ENCODE results near the gene SPRR2E. TPM values are rescaled to one million over a fixed set of nuclear protein-coding genes. Genes with fewer than 3 reads are reported as not detected.
"Not testable (repeated sequence)": the region's sequence is repeated elsewhere in the genome, so short reads cannot be mapped to it uniquely, and the experiment has no call there.

SPRR2E gene
- polyA plus RNA-seq, 1 of the 3 experiments (the other 2 are of a cell fraction), result not detected

- TF ChIP-seq PBX3 (IDR thresholded peaks at IDR 0.05), result no peak
- TF ChIP-seq POLR2AphosphoS5 (IDR thresholded peaks at IDR 0.05; ENCODE audit: low read depth, low read length), result no peak
- TF ChIP-seq GABPA (IDR thresholded peaks at IDR 0.05; ENCODE audit: low read depth), result no peak
- TF ChIP-seq, protein P1, sequence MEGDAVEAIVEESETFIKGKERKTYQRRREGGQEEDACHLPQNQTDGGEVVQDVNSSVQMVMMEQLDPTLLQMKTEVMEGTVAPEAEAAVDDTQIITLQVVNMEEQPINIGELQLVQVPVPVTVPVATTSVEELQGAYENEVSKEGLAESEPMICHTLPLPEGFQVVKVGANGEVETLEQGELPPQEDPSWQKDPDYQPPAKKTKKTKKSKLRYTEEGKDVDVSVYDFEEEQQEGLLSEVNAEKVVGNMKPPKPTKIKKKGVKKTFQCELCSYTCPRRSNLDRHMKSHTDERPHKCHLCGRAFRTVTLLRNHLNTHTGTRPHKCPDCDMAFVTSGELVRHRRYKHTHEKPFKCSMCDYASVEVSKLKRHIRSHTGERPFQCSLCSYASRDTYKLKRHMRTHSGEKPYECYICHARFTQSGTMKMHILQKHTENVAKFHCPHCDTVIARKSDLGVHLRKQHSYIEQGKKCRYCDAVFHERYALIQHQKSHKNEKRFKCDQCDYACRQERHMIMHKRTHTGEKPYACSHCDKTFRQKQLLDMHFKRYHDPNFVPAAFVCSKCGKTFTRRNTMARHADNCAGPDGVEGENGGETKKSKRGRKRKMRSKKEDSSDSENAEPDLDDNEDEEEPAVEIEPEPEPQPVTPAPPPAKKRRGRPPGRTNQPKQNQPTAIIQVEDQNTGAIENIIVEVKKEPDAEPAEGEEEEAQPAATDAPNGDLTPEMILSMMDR (IDR thresholded peaks at IDR 0.05), result no peak
- TF ChIP-seq TAF1 (IDR thresholded peaks at IDR 0.05; ENCODE audit: borderline replicate concordance, low read depth, low read length), result no peak
Observed at GRCh38 chr1:153127296-153127695, 33.0 kb upstream of the SPRR2E start (continued).

DNA sequence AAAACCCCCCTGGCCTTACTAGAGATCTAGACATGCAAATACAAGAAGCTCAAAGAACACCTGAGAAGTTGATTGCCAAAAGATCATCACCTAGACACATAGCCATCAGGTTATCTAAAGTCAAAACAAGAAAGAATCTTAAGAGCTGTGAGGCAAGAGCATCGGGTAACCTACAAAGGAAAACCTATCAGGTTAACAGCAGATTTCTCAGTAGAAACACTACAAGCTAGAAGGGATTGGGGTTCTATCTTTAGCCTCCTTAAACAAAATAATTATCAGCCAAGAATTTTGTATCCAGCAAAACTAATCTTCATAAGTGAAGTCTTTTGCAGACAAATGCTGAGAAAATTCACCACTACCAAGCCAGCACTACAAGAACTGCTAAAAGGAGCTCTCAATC, 31.2 kb upstream of the SPRR2E start:
- 0 out of 2 replicates have a peak, but pooled peaks cover 2% of the 10 kb centered on the region for H3K9me2 ChIP-seq

GRCh38 chr1:153123793-153124192, 29.5 kb upstream of the SPRR2E start:
- H3K79me2 ChIP-seq (ENCODE audit: insufficient read depth); H4K20me1 ChIP-seq (ENCODE audit: insufficient read depth); H3K9me2 ChIP-seq; H3K9me3 ChIP-seq; POLR2A ChIA-PET; H3K4me3 ChIP-seq (ENCODE audit: low read depth in 2 of 2, low read length in 1 of 2); H3K36me3 ChIP-seq (replicated peaks in 1 of 2; ENCODE audit: control insufficient read depth in 1 of 2, insufficient read depth in 2 of 2, low read length in 1 of 2); CTCF ChIA-PET; H3K27me3 ChIP-seq (ENCODE audit: insufficient read depth); H2AFZ ChIP-seq (ENCODE audit: low read depth); H3K9ac ChIP-seq; H3K27ac ChIP-seq (ENCODE audit: low read depth in 2 of 2, low read length in 1 of 2); H3K4me1 ChIP-seq (ENCODE audit: control insufficient read depth in 1 of 2, insufficient read depth in 2 of 2, low read depth in 1 of 2, low read length in 1 of 2); H3F3A ChIP-seq (replicated peaks; ENCODE audit: insufficient read depth); H3K4me2 ChIP-seq; DNase-seq: not testable (repeated sequence)
- WGBS (ENCODE audit: low lambda C conversion rate), result 10% methylated on average over 8 of the region's 8 CpGs

More for the DNA sequence above, 31.2 kb upstream of the SPRR2E start:
- 0% methylated on average over 1 of the region's 1 CpG for WGBS (ENCODE audit: low lambda C conversion rate)
- Histone ChIP-seq H3K4me1 (ENCODE audit: control insufficient read depth in 1 of 2, insufficient read depth in 2 of 2, low read depth in 1 of 2, low read length in 1 of 2) (no peaks in the 10 kb centered on the region), H4K20me1 (ENCODE audit: insufficient read depth) (no peaks in the 10 kb centered on the region), H3K4me3 (ENCODE audit: low read depth in 2 of 2, low read length in 1 of 2) (no peak overlapping the region), H3K9ac (no peak overlapping the region), H3K9me3 (no peaks in the 10 kb centered on the region), H3K27me3 (ENCODE audit: insufficient read depth) (no peaks in the 10 kb centered on the region), H3K4me2 (no peak overlapping the region), H2AFZ (ENCODE audit: low read depth) (no peak overlapping the region), H3K79me2 (ENCODE audit: insufficient read depth) (no peaks in the 10 kb centered on the region), H3K27ac (ENCODE audit: low read depth in 2 of 2, low read length in 1 of 2) (no peak overlapping the region), H3K36me3 (replicated peaks in 1 of 2; ENCODE audit: control insufficient read depth in 1 of 2, insufficient read depth in 2 of 2, low read length in 1 of 2) (no peaks in the 10 kb centered on the region), H3F3A (replicated peaks; ENCODE audit: insufficient read depth) (no peaks in the 10 kb centered on the region)
- ChIA-PET POLR2A (no interaction called here), CTCF (interaction anchor here (1.4 kb wide), 1 partner anchor 26 kb away, joined by 3 read pairs; no protein-coding TSS in a partner anchor)
- TF ChIP-seq FOSL2 (IDR thresholded peaks at IDR 0.05; ENCODE audit: borderline replicate concordance, low read depth) (no peak), NRF1 (IDR thresholded peaks at IDR 0.05; ENCODE audit: low read depth, low read length) (no peak), CHD2 (IDR thresholded peaks at IDR 0.05; ENCODE audit: low read length, partially characterized antibody) (no peak)
- TF ChIP-seq, protein P2, sequence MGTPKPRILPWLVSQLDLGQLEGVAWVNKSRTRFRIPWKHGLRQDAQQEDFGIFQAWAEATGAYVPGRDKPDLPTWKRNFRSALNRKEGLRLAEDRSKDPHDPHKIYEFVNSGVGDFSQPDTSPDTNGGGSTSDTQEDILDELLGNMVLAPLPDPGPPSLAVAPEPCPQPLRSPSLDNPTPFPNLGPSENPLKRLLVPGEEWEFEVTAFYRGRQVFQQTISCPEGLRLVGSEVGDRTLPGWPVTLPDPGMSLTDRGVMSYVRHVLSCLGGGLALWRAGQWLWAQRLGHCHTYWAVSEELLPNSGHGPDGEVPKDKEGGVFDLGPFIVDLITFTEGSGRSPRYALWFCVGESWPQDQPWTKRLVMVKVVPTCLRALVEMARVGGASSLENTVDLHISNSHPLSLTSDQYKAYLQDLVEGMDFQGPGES (IDR thresholded peaks at IDR 0.05; ENCODE audit: low read depth, low read length), result no peak
- DNase-seq, result no peak

Measured in SK-N-SH (cell line).